GM12878 (cell line): ENCODE data around the gene FREM2. TPM values are rescaled to one million over a fixed set of nuclear protein-coding genes. Genes with fewer than 3 reads are reported as not detected.

ENCODE experiments used
- ATAC-seq: fragments of 200-7000 bp; cut with Tn5 transposase; 3 replicates; pipeline ENCODE4 v1.9.1; 2020; ENCODE audit warnings: mild to moderate bottlenecking, moderate library complexity
- BruUV-seq: library from RNA; stranded (reverse); fragments of 400-500 nt; replicated peaks from 2 replicates; lab custom pipeline; 2021; lab: Mats Ljungman, UMichigan
- CTCF ChIA-PET: fragments of 300-600 bp; sonication (Branson Sonifier 250); formaldehyde crosslinking; extraction: SDS; loops from one replicate; lab custom pipeline; 2021; ENCODE audit warnings: inconsistent platforms; lab: Yijun Ruan, JAX
- POLR2A ChIA-PET: fragments of 350-600 bp; formaldehyde crosslinking; extraction: SDS; loops from one replicate; lab custom pipeline; 2021; ENCODE audit warnings: inconsistent platforms; lab: Charles Lee
- RAD21 ChIA-PET: fragments of 300-600 bp; sonication (Branson Sonifier 250); formaldehyde crosslinking; loops from one replicate; lab custom pipeline; 2023; ENCODE audit warnings: antibody characterized with exemption; ENCODE audit not compliant: unreplicated experiment; lab: Charles Lee
- SMC1A ChIA-PET: fragments of 300-600 bp; sonication (Branson Sonifier 250); formaldehyde crosslinking; loops from one replicate; lab custom pipeline; 2023; ENCODE audit not compliant: unreplicated experiment, uncharacterized antibody; lab: Charles Lee
- DNase-seq: peaks from one replicate; pipeline ENCODE4 v3.0.0-alpha.2; 2011; ENCODE audit warnings: low read depth, low spot score
- FAIRE-seq: peaks from 3 replicates; lab custom pipeline; 2011; peaks lifted over from hg19 to GRCh38; lab: Jason Lieb, UNC
- H2AFZ ChIP-seq: 2 replicates; pipeline ENCODE4 v1.6.0; 2011; ENCODE audit warnings: low read depth, low read length, control low read depth; ENCODE audit not compliant: control insufficient read depth
- H3K27ac ChIP-seq: 2 replicates; pipeline ENCODE4 v1.5.1; 2011; ENCODE audit warnings: control low read depth; ENCODE audit not compliant: control insufficient read depth, insufficient read depth
- H3K27me3 ChIP-seq, 2 experiments: replicated peaks in 1 of 2; 2 replicates each; pipeline versions ENCODE4 v1.6.0 to v1.6.1; 2011; ENCODE audit warnings: low read length in 1 of 2; ENCODE audit not compliant: control insufficient read depth in 2 of 2, insufficient read depth in 2 of 2
- H3K36me3 ChIP-seq, 2 experiments: 2 replicates each; pipeline ENCODE4 v1.5.1; 2011; ENCODE audit warnings: low read length in 1 of 2; ENCODE audit not compliant: control insufficient read depth in 2 of 2, insufficient read depth in 2 of 2
- H3K4me1 ChIP-seq: 2 replicates; pipeline ENCODE4 v1.6.1; 2011; ENCODE audit warnings: mild to moderate bottlenecking, low read length, moderate library complexity, mixed read lengths; ENCODE audit not compliant: control insufficient read depth, insufficient read depth
- H3K4me2 ChIP-seq: 2 replicates; pipeline ENCODE4 v1.6.0; 2011; ENCODE audit warnings: control low read depth; ENCODE audit not compliant: control insufficient read depth, insufficient read depth
- H3K4me3 ChIP-seq: fragments of 200-600 bp; sonication (generic); 2 replicates; pipeline ENCODE4 v1.5.1; 2016
- H3K79me2 ChIP-seq: 2 replicates; pipeline ENCODE4 v1.6.0; 2011; ENCODE audit warnings: low read length; ENCODE audit not compliant: control insufficient read depth, insufficient read depth
- H3K9ac ChIP-seq: 2 replicates; pipeline ENCODE4 v1.8.0; 2011; ENCODE audit warnings: low read length, control low read depth, mixed read lengths; ENCODE audit not compliant: control insufficient read depth, insufficient read depth
- H3K9me3 ChIP-seq: replicated peaks from 3 replicates; pipeline ENCODE4 v1.5.1; 2011; ENCODE audit warnings: mild to moderate bottlenecking, low read length; ENCODE audit not compliant: control insufficient read depth, insufficient read depth
- H4K20me1 ChIP-seq: 2 replicates; pipeline ENCODE4 v1.6.0; 2011; ENCODE audit not compliant: control insufficient read depth, insufficient read depth
- CBX3 ChIP-seq: fragments of 200-600 bp; sonication (generic); IDR thresholded peaks from 2 replicates; pipeline ENCODE4 v1.6.1; 2016; ENCODE audit warnings: low read depth, borderline replicate concordance
- CEBPZ ChIP-seq: fragments of 150-350 bp; IDR thresholded peaks from 2 replicates; pipeline ENCODE4 v1.6.1; 2016; ENCODE audit warnings: low read depth, low read length
- EED ChIP-seq: sonication (generic); IDR thresholded peaks from 2 replicates; pipeline ENCODE4 v1.6.1; 2016; ENCODE audit warnings: antibody characterized with exemption, low read depth
- ELK1 ChIP-seq: IDR thresholded peaks from 2 replicates; pipeline ENCODE4 v1.6.1; 2012; ENCODE audit warnings: low read depth, low read length, improper control_type of control experiment
- FOXM1 ChIP-seq: IDR thresholded peaks from 2 replicates; pipeline ENCODE4 v1.6.1; 2012; ENCODE audit warnings: low read depth, mild to moderate bottlenecking, inconsistent platforms, low read length, moderate library complexity
- HCFC1 ChIP-seq: fragments of 150-350 bp; IDR thresholded peaks from 2 replicates; pipeline ENCODE4 v1.6.1; 2014; ENCODE audit warnings: low read length
- KDM1A ChIP-seq: fragments of 200-600 bp; sonication (generic); IDR thresholded peaks from 2 replicates; pipeline ENCODE4 v1.6.1; 2016; ENCODE audit warnings: borderline replicate concordance
- MTA2 ChIP-seq: fragments of 450-650 bp; IDR thresholded peaks from 2 replicates; pipeline ENCODE4 v1.6.1; 2016; ENCODE audit warnings: low read depth, mild to moderate bottlenecking, moderate library complexity
- NR2C1 ChIP-seq: fragments of 450-650 bp; IDR thresholded peaks from 2 replicates; pipeline ENCODE4 v1.6.1; 2017; ENCODE audit warnings: antibody characterized with exemption, mild to moderate bottlenecking, moderate library complexity
- NRF1 ChIP-seq: conservative IDR thresholded peaks from 2 replicates; pipeline ENCODE4 v1.6.1; 2011; ENCODE audit warnings: mild to moderate bottlenecking, low read depth, low read length, improper control_type of control experiment
- POLR2AphosphoS2 ChIP-seq: IDR thresholded peaks from 2 replicates; pipeline ENCODE4 v1.6.1; 2011; ENCODE audit warnings: low read depth, mild to moderate bottlenecking, low read length, improper control_type of control experiment, moderate library complexity
- SREBF2 ChIP-seq: IDR thresholded peaks from 2 replicates; pipeline ENCODE4 v1.6.1; 2012; ENCODE audit warnings: mild to moderate bottlenecking, low read length
- STAT3 ChIP-seq: IDR thresholded peaks from 2 replicates; pipeline ENCODE4 v1.6.1; 2011; ENCODE audit warnings: low read depth, low read length, improper control_type of control experiment
- YBX1 ChIP-seq: fragments of 450-650 bp; IDR thresholded peaks from 2 replicates; pipeline ENCODE4 v1.6.1; 2016; ENCODE audit warnings: antibody characterized with exemption
- WGBS: methylation state at CpG from one replicate; pipeline ENCODE4 v1.1.6; 2016; ENCODE audit warnings: low lambda C conversion rate; ENCODE audit not compliant: insufficient replicate concordance, insufficient coverage; ENCODE audit errors: missing lambda C conversion rate; 5-methylcytosine and 5-hydroxymethylcytosine counted together
- in situ Hi-C: fragments of 300-500 bp; cut with MboI; formaldehyde crosslinking; loops from 9 replicates; pipeline ENCODE4 v1.14.3; 2018; ENCODE audit warnings: mixed read lengths
- intact Hi-C: fragments of 100-400 bp; cut with micrococcal nuclease; formaldehyde crosslinking; loops from one replicate; pipeline ENCODE4 v1.14.2; 2022; ENCODE audit not compliant: unreplicated experiment
- polyA plus RNA-seq, 11 experiments: library from polyadenylated mRNA; depleted of rRNA in 4 of 11; unstranded in 6 of 11; stranded (reverse) in 5 of 11; fragments of >200 nt; fragmentation: Nextera tagmentation in 4 of 11; fragmentation: Illumina TruSeq in 1 of 11; extraction: Ambion mirVana in 4 of 11; extraction: Trizol in 1 of 11; gene quantifications; 1 replicate in 1 of 11; 2 replicates in 10 of 11; pipeline versions ENCODE4 v1.2.1 to v1.2.3, GENCODE V29; 2011 to 2016; ENCODE audit warnings: inconsistent platforms in 2 of 11, missing spikeins in 2 of 11, low read depth in 1 of 11
- total RNA-seq, 4 experiments: library from RNA; depleted of rRNA in 3 of 4; stranded (reverse); fragments of >200 nt in 3 of 4; fragmentation: Illumina TruSeq in 1 of 4; extraction: Trizol in 1 of 4; gene quantifications; 2 replicates each; pipeline versions ENCODE4 v1.2.1 to v1.2.3, GENCODE V29; 2013 to 2021
- TF ChIP-seq, protein P1 (sequence below): IDR thresholded peaks from 2 replicates; pipeline ENCODE4 v1.6.1; 2012; ENCODE audit warnings: low read depth, low read length, improper control_type of control experiment

FREM2 gene
- total and polyA plus RNA-seq, 10 of the 15 experiments (the other 5 are each of a cell fraction or from before 2014, with no cell fraction given) = 0.02 to 0.12 (median 0.05) TPM; not detected in 2

DNA sequence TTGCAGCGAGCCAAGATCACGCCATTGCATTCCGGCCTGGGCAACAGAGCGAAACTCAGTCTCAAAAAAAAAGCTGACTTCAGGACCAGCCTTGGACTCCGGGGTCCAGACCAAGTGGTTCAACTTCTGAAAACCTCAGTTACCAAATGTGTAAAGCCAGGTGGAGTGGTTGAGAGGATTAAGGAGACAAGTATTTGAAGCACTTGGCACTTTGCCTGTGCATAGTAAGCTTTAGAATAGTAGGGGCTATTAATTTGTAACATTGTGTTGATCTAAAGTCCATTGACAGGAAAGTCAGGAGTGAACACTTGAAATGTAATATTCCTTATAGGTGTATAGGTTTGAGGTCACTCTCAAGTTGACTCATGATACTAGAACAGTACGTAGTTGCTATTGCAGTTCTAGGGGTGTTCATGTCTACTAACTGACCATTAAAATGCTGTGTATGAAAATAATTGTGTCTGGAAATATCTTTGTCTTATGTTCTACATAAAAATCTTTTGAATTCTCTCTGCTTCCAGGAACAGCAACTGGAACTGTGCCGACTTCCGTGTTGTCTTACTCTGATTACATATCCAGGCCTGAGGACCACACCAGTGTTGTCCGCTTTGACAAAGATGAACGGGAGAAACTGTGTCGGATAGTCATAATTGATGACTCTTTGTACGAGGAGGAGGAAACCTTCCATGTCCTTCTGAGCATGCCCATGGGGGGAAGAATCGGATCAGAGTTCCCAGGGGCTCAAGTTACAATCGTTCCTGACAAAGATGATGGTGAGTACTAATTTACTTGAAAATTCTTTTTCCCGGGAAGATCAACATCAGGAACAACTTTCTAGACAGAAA is 97.4 kb downstream of the FREM2 start (continued):
- no peak for TF ChIP-seq CEBPZ
- no peak for TF ChIP-seq POLR2AphosphoS2
- TF ChIP-seq NR2C1 = no peak
- TF ChIP-seq CBX3 = no peak
- no peak for TF ChIP-seq YBX1
- TF ChIP-seq MTA2 = no peak
- no peak for TF ChIP-seq ELK1

DNA sequence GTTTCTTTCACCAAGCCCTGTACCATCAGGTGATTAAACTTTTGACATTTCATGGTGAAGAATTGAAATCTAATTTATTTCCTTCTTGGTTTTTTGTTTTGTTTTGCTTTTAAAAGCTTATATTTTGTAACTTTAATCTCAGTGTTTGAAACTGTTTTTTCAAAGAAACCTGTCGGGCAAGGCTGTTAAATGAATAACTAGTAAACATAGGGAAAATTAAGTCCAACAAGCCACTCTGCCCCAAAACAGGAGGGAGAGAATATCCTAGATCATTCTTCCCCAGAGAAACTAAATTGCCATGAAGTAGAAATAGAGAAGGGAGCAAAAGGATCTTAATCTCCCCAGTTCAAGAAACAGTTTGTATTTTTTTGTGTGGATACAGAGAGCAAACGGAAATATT is 98.2 kb downstream of the FREM2 start:
- DNase-seq = no peak
- H3K36me3 ChIP-seq = no peaks in the 10 kb centered on the region
- ChIA-PET RAD21 (no interaction called here), CTCF (interaction anchor here (1.1 kb wide), 1 partner anchor 99 kb away, joined by 3 read pairs; the partner anchor contains the start of gene FREM2), SMC1A (interaction anchor here (0.7 to 1.1 kb wide), 3 partner anchors 10 to 87 kb away, joined by 3 read pairs; no protein-coding TSS in a partner anchor), POLR2A (no interaction called here)
- intact Hi-C loops (no loop called here), in situ Hi-C loops (no loop called here)
- H3K4me2 ChIP-seq = no peak overlapping the region
- BruUV-seq = no TSS peak
- no peak overlapping the region for H3K4me3 ChIP-seq
- no peaks in the 10 kb centered on the region for H3K4me1 ChIP-seq
- H3K9ac ChIP-seq = no peak overlapping the region
- no peaks in the 10 kb centered on the region for H3K9me3 ChIP-seq
- no peak for TF ChIP-seq NRF1
- TF ChIP-seq HCFC1 = no peak
- no peak for TF ChIP-seq KDM1A
- TF ChIP-seq, protein P1, sequence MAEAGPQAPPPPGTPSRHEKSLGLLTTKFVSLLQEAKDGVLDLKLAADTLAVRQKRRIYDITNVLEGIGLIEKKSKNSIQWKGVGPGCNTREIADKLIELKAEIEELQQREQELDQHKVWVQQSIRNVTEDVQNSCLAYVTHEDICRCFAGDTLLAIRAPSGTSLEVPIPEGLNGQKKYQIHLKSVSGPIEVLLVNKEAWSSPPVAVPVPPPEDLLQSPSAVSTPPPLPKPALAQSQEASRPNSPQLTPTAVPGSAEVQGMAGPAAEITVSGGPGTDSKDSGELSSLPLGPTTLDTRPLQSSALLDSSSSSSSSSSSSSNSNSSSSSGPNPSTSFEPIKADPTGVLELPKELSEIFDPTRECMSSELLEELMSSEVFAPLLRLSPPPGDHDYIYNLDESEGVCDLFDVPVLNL = no peak
- no peak for TF ChIP-seq EED
- TF ChIP-seq FOXM1 = no peak
- no peak for TF ChIP-seq SREBF2
- no peak for TF ChIP-seq STAT3
- no peak overlapping the region for H3K27ac ChIP-seq
- H3K79me2 ChIP-seq = no peaks in the 10 kb centered on the region
- no peaks in the 10 kb centered on the region for H4K20me1 ChIP-seq
- no peak overlapping the region for H2AFZ ChIP-seq
- 52% methylated on average over 2 of the region's 2 CpGs for WGBS
- H3K27me3 ChIP-seq = no peaks in the 10 kb centered on the region; a peak in 1 of 4 replicates
- ATAC-seq = no peak
- FAIRE-seq = no peak
